OCI-LY7 (cell line): ENCODE data around the gene VAC14. TPM values are rescaled to one million over a fixed set of nuclear protein-coding genes. Genes with fewer than 3 reads are reported as not detected.

Experiments used
- BruUV-seq: library from RNA; stranded (reverse); fragments of 400-500 nt; replicated peaks from 2 replicates; lab custom pipeline; 2021; lab: Mats Ljungman, UMichigan
- CTCF ChIA-PET: fragments of 300-600 bp; sonication (Branson Sonifier 250); formaldehyde crosslinking; loops from one replicate; lab custom pipeline; 2022; ENCODE audit warnings: antibody characterized with exemption; ENCODE audit not compliant: unreplicated experiment; lab: Charles Lee
- POLR2A ChIA-PET: fragments of 300-600 bp; sonication (Branson Sonifier 250); formaldehyde crosslinking; loops from one replicate; lab custom pipeline; 2022; ENCODE audit warnings: antibody characterized with exemption; lab: Charles Lee
- DNase-seq: peaks from one replicate; pipeline ENCODE4 v3.0.0-alpha.2; 2015; ENCODE audit warnings: low spot score
- H2AFZ ChIP-seq: fragments of 200-600 bp; sonication (generic), shearing (Covaris generic); 2 replicates; pipeline ENCODE4 v1.6.1; 2014; ENCODE audit warnings: mild to moderate bottlenecking, antibody characterized with exemption, low read length, moderate library complexity
- H3K27ac ChIP-seq: fragments of 200-600 bp; sonication (generic); 2 replicates; pipeline ENCODE4 v1.5.1; 2014; ENCODE audit warnings: mixed run types, low read depth, mild to moderate bottlenecking, moderate library complexity, low read length, inconsistent platforms; ENCODE audit not compliant: poor library complexity, severe bottlenecking
- H3K36me3 ChIP-seq: fragments of 200-600 bp; sonication (generic); 2 replicates; pipeline ENCODE4 v1.6.1; 2014; ENCODE audit warnings: mild to moderate bottlenecking, antibody characterized with exemption, low read length, moderate library complexity, mixed read lengths; ENCODE audit not compliant: insufficient read depth
- H3K4me1 ChIP-seq: fragments of 200-600 bp; sonication (generic); 2 replicates; pipeline ENCODE4 v1.5.1; 2014; ENCODE audit warnings: mild to moderate bottlenecking, low read length; ENCODE audit not compliant: insufficient read depth, poor library complexity, severe bottlenecking
- H3K4me2 ChIP-seq: fragments of 200-600 bp; sonication (generic); 2 replicates; pipeline ENCODE4 v1.6.1; 2014; ENCODE audit warnings: mild to moderate bottlenecking, low read length
- H3K4me3 ChIP-seq: fragments of 200-600 bp; sonication (generic); 2 replicates; pipeline ENCODE4 v1.5.1; 2014; ENCODE audit warnings: mild to moderate bottlenecking, low read depth, low read length; ENCODE audit not compliant: poor library complexity, severe bottlenecking
- H3K79me2 ChIP-seq: fragments of 200-600 bp; sonication (generic); 2 replicates; pipeline ENCODE4 v1.6.1; 2016; ENCODE audit warnings: low read depth, mild to moderate bottlenecking, low read length, moderate library complexity, mixed read lengths; ENCODE audit not compliant: insufficient read depth
- H3K9me2 ChIP-seq: fragments of 200-600 bp; sonication (generic); 2 replicates; pipeline ENCODE4 v1.6.1; 2016; ENCODE audit warnings: mild to moderate bottlenecking, low read length, mixed read lengths; ENCODE audit not compliant: insufficient read depth
- H3K9me3 ChIP-seq: fragments of 200-600 bp; sonication (generic); 2 replicates; pipeline ENCODE4 v1.6.1; 2014; ENCODE audit warnings: mild to moderate bottlenecking, mixed run types, low read length, mixed read lengths
- H4K20me1 ChIP-seq: fragments of 200-600 bp; sonication (generic); 2 replicates; pipeline ENCODE4 v1.6.1; 2014; ENCODE audit warnings: mild to moderate bottlenecking, antibody characterized with exemption, low read length, moderate library complexity, mixed read lengths; ENCODE audit not compliant: insufficient read depth
- EZH2phosphoT487 ChIP-seq: fragments of 200-600 bp; sonication (generic); IDR thresholded peaks from 2 replicates; pipeline ENCODE4 v1.6.1; 2018; ENCODE audit warnings: low read depth, borderline replicate concordance, mild to moderate bottlenecking, mixed run types, antibody characterized with exemption, low read length, moderate library complexity, mixed read lengths
- intact Hi-C: fragments of 100-400 bp; cut with micrococcal nuclease; formaldehyde crosslinking; loops from one replicate; pipeline ENCODE4 v1.10.0; 2022; ENCODE audit not compliant: unreplicated experiment
- total RNA-seq, 2 experiments: library from RNA; depleted of rRNA in 1 of 2; stranded (reverse); fragments of >200 nt in 1 of 2; shearing (Covaris generic) in 1 of 2; gene quantifications; 2 replicates each; pipeline ENCODE4 v1.2.3, GENCODE V29; 2014 to 2022
- TF ChIP-seq, protein P1 (sequence below): fragments of 200-600 bp; sonication (generic); conservative IDR thresholded peaks from 2 replicates; pipeline ENCODE4 v1.5.1; 2014; ENCODE audit warnings: mild to moderate bottlenecking, antibody characterized with exemption, low read length, moderate library complexity, mixed read lengths

Gene VAC14
- total RNA-seq, 2 experiments from 2014 or later, result 37.6 to 43.1 TPM

DNA sequence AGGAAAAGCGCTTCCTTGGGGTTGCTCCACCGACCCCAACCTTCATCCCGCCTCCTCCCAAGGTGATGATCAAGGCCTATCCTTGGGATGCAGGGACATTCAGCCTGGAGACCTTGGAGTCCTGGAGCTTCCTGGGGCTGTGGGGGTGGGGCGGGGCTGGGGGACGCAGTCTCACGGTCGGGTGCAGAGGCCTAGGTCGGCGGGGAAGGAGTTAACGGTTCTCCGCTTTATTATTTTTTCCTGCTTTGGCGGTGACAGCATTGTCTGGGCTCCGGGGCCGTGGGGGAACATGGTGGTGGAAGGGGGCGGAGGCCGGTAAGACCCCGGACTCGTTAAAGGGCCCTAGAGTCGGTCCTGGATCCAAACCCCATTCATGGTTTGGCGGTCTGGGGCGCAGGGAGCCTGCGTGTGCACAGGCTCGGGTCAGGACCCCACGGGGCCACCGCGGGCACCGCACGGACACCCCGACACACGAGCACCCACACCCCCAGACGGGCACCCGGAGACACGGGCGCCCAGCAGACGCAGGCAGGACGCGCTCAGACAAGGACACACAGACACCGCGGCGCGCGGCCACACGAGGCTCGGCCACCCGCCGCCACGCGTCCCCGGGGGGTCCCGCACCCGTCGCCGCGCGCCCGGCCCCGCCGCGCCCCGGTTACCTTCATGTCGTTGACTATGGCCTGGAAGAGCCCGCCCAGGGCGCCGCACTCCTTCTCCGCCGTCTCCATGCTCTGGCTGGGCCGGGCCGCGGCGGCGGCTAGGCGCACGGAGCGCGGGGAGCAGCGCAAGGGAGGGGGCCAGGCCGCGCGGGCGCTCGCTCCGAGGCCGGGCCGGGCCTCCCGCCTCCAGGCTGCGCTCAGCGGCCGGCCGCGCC lies 115.7 kb downstream of the VAC14 start:
- Histone ChIP-seq H4K20me1 (no peaks in the 10 kb centered on the region), H3K4me1 (no peaks in the 10 kb centered on the region), H3K27ac (no peak overlapping the region), H3K4me3 (no peak overlapping the region), H3K36me3 (no peaks in the 10 kb centered on the region), H2AFZ (no peak overlapping the region), H3K9me2 (no peaks in the 10 kb centered on the region), H3K79me2 (no peaks in the 10 kb centered on the region), H3K9me3 (no peaks in the 10 kb centered on the region), H3K4me2 (no peak overlapping the region)
- TF ChIP-seq, protein P1, sequence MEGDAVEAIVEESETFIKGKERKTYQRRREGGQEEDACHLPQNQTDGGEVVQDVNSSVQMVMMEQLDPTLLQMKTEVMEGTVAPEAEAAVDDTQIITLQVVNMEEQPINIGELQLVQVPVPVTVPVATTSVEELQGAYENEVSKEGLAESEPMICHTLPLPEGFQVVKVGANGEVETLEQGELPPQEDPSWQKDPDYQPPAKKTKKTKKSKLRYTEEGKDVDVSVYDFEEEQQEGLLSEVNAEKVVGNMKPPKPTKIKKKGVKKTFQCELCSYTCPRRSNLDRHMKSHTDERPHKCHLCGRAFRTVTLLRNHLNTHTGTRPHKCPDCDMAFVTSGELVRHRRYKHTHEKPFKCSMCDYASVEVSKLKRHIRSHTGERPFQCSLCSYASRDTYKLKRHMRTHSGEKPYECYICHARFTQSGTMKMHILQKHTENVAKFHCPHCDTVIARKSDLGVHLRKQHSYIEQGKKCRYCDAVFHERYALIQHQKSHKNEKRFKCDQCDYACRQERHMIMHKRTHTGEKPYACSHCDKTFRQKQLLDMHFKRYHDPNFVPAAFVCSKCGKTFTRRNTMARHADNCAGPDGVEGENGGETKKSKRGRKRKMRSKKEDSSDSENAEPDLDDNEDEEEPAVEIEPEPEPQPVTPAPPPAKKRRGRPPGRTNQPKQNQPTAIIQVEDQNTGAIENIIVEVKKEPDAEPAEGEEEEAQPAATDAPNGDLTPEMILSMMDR, result no peak
- TF ChIP-seq EZH2phosphoT487, result no peak
- DNase-seq, result no peak
- ChIA-PET CTCF (interaction anchor here (0.5 kb wide), 1 partner anchor 166 kb away, joined by 4 read pairs; no protein-coding TSS in a partner anchor), POLR2A (no interaction called here)
- intact Hi-C loops, result no loop called here
- no TSS peak for BruUV-seq

DNA sequence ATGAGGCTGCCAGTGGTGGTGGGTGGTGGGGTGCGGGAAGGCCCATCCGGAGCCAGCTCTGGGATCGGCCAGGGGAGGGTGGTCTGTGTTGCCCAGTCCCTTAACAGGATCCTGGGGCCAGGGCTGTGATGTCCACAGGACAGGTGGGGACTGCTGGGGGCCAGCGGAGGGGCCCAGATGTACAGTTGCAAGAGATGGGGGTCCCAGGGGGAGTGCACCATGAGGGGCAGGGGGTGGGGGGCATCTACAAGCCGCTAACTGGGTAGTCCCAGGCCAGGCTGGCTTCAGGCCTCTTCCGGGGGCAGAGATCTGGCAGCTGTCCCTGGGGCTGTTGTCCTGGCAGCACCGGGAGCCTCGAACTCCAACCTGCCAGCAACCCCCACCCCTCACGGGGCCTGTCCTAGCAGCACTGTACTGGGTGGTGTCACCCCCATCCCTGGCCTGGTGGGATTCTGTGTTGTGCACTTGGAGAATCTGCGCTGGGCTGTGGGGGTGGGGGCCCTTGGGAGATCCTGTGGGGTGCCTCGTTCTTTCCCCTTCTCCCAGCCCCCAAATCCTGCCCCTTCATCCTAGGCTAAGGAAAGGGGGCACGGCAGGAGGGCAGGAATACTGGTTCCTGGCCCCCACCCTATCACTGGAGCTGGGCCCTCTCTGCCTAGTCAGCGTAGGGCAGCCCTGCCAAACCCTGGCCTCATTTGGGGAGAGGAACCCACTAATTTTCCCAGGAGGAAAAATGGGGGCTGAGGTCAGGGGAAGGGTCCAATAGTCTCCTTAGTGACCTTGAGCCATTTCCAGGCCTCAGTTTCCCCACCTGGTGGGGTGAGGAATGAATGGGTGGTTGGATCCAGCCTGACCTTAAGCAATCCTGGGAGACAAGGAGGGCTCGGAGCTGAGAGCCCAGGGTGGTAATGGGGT lies 116.6 kb downstream of the VAC14 start:
- ChIA-PET POLR2A (no interaction called here), CTCF (interaction anchor here (0.5 kb wide), 1 partner anchor 165 kb away, joined by 4 read pairs; no protein-coding TSS in a partner anchor)

More for the DNA sequence above, 116.6 kb downstream of the VAC14 start:
- DNase-seq, result no peak
- no peaks in the 10 kb centered on the region for H3K36me3 ChIP-seq
- no peak overlapping the region for H3K27ac ChIP-seq
- no peak overlapping the region for H2AFZ ChIP-seq
- BruUV-seq, result no TSS peak
- H3K79me2 ChIP-seq, result no peaks in the 10 kb centered on the region
- H3K9me3 ChIP-seq, result no peaks in the 10 kb centered on the region
- intact Hi-C loops, result loop anchor here (5.0 kb wide), 1 partner anchor 88 kb away; no protein-coding TSS in a partner anchor
- H3K9me2 ChIP-seq, result no peaks in the 10 kb centered on the region
- TF ChIP-seq EZH2phosphoT487, result no peak
- TF ChIP-seq, protein P1, result no peak
- H4K20me1 ChIP-seq, result no peaks in the 10 kb centered on the region
- H3K4me2 ChIP-seq, result no peak overlapping the region
- no peaks in the 10 kb centered on the region for H3K4me1 ChIP-seq
- no peak overlapping the region for H3K4me3 ChIP-seq
